Muscle layer of colon (tissue), 2 donors: Measurements from ENCODE around the gene FAM83E.

Source experiments
- H3K27ac ChIP-seq: one replicate; pipeline ENCODE4 v1.7.0; 2013; ENCODE audit warnings: low read depth, mild to moderate bottlenecking, low read length, moderate library complexity
- H3K27me3 ChIP-seq, 2 donors: one replicate each; pipeline ENCODE4 v1.7.0; 2013; ENCODE audit warnings: low read length in 2 of 2, mild to moderate bottlenecking in 2 of 2; ENCODE audit not compliant: insufficient read depth in 2 of 2, control insufficient read depth in 1 of 2
- H3K36me3 ChIP-seq: one replicate; pipeline ENCODE4 v1.7.0; 2013; ENCODE audit warnings: mild to moderate bottlenecking, low read length; ENCODE audit not compliant: insufficient read depth
- H3K4me1 ChIP-seq: one replicate; pipeline ENCODE4 v1.7.0; 2013; ENCODE audit warnings: mild to moderate bottlenecking, low read length; ENCODE audit not compliant: insufficient read depth
- H3K4me3 ChIP-seq, 2 donors: one replicate each; pipeline ENCODE4 v1.7.0; 2013; ENCODE audit warnings: low read length in 2 of 2, low read depth in 1 of 2, mild to moderate bottlenecking in 1 of 2, moderate library complexity in 1 of 2
- H3K9ac ChIP-seq: one replicate; pipeline ENCODE4 v1.7.0; 2013; ENCODE audit warnings: low read length
- H3K9me3 ChIP-seq: one replicate; pipeline ENCODE4 v1.7.0; 2013; ENCODE audit warnings: mild to moderate bottlenecking, low read length
- donor health status: abdominal sarcoma.
- donor health status: Adenocarcinoma of cecum.

FAM83E gene

GRCh38 chr19:48624791-48625723 lies 10.2 kb upstream of the FAM83E start:
- Histone ChIP-seq H3K4me1 (peaks cover 27% of the 10 kb centered on the region), H3K4me3 (no peak overlapping the region), H3K27me3 (no peaks in the 10 kb centered on the region), H3K27ac (no peak overlapping the region), H3K36me3 (peaks cover 8% of the 10 kb centered on the region), H3K9ac (no peak overlapping the region), H3K9me3 (no peaks in the 10 kb centered on the region)

GRCh38 chr19:48624067-48624594 lies 9.3 kb upstream of the FAM83E start:
- Histone ChIP-seq H3K9ac (peak overlapping the region; percentile 33), H3K4me1 (peaks cover 25% of the 10 kb centered on the region), H3K4me3 (peak overlapping the region; percentile 38 to 61), H3K27me3 (no peaks in the 10 kb centered on the region), H3K27ac (peak overlapping the region; percentile 61), H3K36me3 (peaks cover 5% of the 10 kb centered on the region), H3K9me3 (no peaks in the 10 kb centered on the region)

- Histone ChIP-seq H3K9me3 (no peaks in the 10 kb centered on the region), H3K4me3 (peak overlapping the region in 1 of 2 donors; percentile 13), H3K9ac (peak overlapping the region; percentile 10), H3K4me1 (peaks cover 25% of the 10 kb centered on the region), H3K27me3 (no peaks in the 10 kb centered on the region), H3K27ac (peak overlapping the region; percentile 61), H3K36me3 (peaks cover 5% of the 10 kb centered on the region)
Observed at GRCh38 chr19:48623556-48624066, 8.7 kb upstream of the FAM83E start.

- H3K27ac ChIP-seq = peak overlapping the region; percentile 86
- H3K4me1 ChIP-seq = peaks cover 39% of the 10 kb centered on the region
- H3K9ac ChIP-seq = peak overlapping the region; percentile 49
- peak overlapping the region; percentile 66 to 77 for H3K4me3 ChIP-seq
- peaks cover 28% of the 10 kb centered on the region for H3K36me3 ChIP-seq
- H3K27me3 ChIP-seq = no peaks in the 10 kb centered on the region
- H3K9me3 ChIP-seq = no peaks in the 10 kb centered on the region
Observed at GRCh38 chr19:48619692-48620585, 5.1 kb upstream of the FAM83E start.

- Histone ChIP-seq H3K4me1 (peaks cover 33% of the 10 kb centered on the region), H3K9me3 (no peaks in the 10 kb centered on the region), H3K27ac (peak within 1 kb of the TSS; percentile 88), H3K36me3 (peaks cover 29% of the 10 kb centered on the region), H3K4me3 (peak within 1 kb of the TSS; percentile 75 to 83), H3K9ac (peak within 1 kb of the TSS; percentile 99), H3K27me3 (no peaks in the 10 kb centered on the region)
Observed at GRCh38 chr19:48618916-48619691, 4.2 kb upstream of the FAM83E start, which contains the start of the genes RPL18 and SPHK2. Gene RPL18, minus strand, starts transcription at chr19:48619178. Its CDS starts 35 bp downstream, at chr19:48619143. Gene SPHK2, plus strand, starts transcription at chr19:48619506. Its CDS starts 1,009 bp downstream, at chr19:48620515.

GRCh38 chr19:48618278-48618915 lies 3.5 kb upstream of the FAM83E start:
- no peaks in the 10 kb centered on the region for H3K9me3 ChIP-seq
- peak overlapping the region; percentile 99 for H3K9ac ChIP-seq
- peaks cover 28% of the 10 kb centered on the region for H3K4me1 ChIP-seq
- H3K27me3 ChIP-seq = no peaks in the 10 kb centered on the region
- H3K27ac ChIP-seq = peak overlapping the region; percentile 88
- peaks cover 29% of the 10 kb centered on the region for H3K36me3 ChIP-seq
- H3K4me3 ChIP-seq = peak overlapping the region; percentile 75 to 83

DNA sequence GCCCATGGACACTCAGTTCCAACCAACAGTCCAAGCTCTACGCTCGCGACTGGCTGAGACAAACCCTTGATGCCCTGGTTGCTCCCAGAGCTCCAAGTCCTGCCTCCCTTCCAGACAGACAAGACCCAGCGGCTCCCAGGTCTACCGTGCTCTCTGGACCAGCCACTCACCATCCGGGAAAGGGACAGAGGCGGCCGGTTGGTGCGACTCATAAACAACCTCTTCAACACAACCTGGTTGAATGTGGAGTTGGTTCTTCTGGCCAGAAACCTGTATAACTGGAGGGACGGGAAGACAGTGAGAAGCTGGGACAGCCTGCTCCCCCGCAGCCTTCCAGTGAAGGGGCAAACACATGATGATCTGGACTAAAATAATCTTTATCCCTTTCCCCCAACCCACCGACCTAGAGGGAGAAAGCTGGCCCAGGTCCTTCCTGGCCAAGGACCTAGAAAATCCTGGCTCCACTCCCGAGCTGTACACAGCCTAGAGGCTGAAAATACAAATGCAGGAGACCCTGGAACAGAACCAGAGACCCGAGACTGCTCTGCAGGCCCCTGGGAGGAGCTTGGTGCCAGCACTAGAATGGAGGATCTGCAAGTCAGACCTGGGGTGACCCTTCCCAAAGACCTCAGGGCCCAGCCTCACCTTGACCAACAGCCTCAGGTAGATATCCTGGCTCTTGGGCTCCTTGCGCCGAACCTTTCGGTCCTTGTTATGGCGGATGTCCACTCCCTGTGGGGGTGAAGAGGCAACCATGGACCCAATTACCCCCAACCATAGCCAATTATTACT lies 2.5 kb upstream of the FAM83E start:
- Histone ChIP-seq H3K9ac (peak overlapping the region; percentile 99), H3K4me3 (peak overlapping the region; percentile 75 to 83), H3K4me1 (peaks cover 23% of the 10 kb centered on the region)

GRCh38 chr19:48616491-48617056 lies 1.7 kb upstream of the FAM83E start:
- no peak overlapping the region for H3K4me3 ChIP-seq
- no peaks in the 10 kb centered on the region for H3K9me3 ChIP-seq
- peaks cover 29% of the 10 kb centered on the region for H3K36me3 ChIP-seq
- no peak overlapping the region for H3K9ac ChIP-seq
- H3K4me1 ChIP-seq = peaks cover 23% of the 10 kb centered on the region
- no peaks in the 10 kb centered on the region for H3K27me3 ChIP-seq
- H3K27ac ChIP-seq = no peak overlapping the region

More for the DNA sequence above, 2.5 kb upstream of the FAM83E start:
- Histone ChIP-seq H3K9me3 (no peaks in the 10 kb centered on the region), H3K36me3 (peaks cover 29% of the 10 kb centered on the region), H3K27me3 (no peaks in the 10 kb centered on the region), H3K27ac (peak overlapping the region; percentile 88)

DNA sequence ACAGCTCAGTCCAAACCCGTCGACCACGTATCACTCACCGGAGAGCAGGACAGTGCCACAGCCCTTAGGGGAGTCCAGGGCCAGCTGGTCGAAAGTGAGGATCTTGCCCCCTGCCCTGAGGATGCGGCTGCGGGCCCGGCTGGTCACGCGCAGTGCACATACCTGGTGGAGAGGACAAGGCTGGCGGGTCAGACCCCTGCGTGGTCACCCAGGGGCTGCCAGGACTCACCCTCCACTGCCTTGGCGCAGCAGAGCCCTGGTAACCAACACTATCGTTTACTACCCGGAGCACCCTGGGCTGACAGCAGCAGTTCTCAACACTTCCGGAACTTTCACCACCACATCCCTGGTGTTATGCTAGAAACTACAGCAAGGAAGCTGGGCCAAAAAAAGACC lies 1.2 kb upstream of the FAM83E start:
- H3K4me3 ChIP-seq = no peak overlapping the region
- no peaks in the 10 kb centered on the region for H3K27me3 ChIP-seq
- H3K9me3 ChIP-seq = no peaks in the 10 kb centered on the region
- peaks cover 29% of the 10 kb centered on the region for H3K36me3 ChIP-seq
- peaks cover 23% of the 10 kb centered on the region for H3K4me1 ChIP-seq
- H3K9ac ChIP-seq = no peak overlapping the region
- no peak overlapping the region for H3K27ac ChIP-seq
